DND-41 (cell line): ENCODE data around the gene DOP1A.

ENCODE experiments used
- EZH2 ChIP-seq: IDR thresholded peaks from 3 replicates; pipeline ENCODE4 v1.6.1; 2012; ENCODE audit warnings: borderline replicate concordance, low read depth, mild to moderate bottlenecking, moderate library complexity, low read length, inconsistent platforms; ENCODE audit not compliant: severe bottlenecking
- TF ChIP-seq, protein P1 (sequence below): IDR thresholded peaks from 2 replicates; pipeline ENCODE4 v1.5.1; 2012; ENCODE audit warnings: borderline replicate concordance, low read length, moderate library complexity, mild to moderate bottlenecking; ENCODE audit not compliant: poor library complexity, severe bottlenecking; ENCODE audit errors: extremely low read depth

DNA sequence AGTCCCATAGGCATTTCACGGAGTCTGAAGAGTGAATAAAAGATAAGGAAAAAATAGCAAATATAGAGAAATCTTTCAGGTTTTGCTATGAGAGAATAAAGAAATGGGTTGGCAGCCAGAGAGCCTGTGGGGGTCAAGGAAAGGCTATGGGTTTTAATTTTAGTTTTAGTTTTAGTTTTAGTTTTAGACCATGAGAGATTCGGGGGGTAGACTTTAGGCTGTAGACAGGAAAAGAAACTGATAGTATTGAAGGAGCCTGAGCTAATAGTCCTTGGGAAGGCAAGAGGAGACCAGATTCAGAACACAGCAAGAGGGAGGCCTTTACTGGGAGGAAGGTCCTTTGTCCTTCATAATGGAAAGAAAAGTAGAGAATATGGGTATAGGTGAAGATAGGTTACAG lies 19.3 kb downstream of the DOP1A start:
- TF ChIP-seq, protein P1, sequence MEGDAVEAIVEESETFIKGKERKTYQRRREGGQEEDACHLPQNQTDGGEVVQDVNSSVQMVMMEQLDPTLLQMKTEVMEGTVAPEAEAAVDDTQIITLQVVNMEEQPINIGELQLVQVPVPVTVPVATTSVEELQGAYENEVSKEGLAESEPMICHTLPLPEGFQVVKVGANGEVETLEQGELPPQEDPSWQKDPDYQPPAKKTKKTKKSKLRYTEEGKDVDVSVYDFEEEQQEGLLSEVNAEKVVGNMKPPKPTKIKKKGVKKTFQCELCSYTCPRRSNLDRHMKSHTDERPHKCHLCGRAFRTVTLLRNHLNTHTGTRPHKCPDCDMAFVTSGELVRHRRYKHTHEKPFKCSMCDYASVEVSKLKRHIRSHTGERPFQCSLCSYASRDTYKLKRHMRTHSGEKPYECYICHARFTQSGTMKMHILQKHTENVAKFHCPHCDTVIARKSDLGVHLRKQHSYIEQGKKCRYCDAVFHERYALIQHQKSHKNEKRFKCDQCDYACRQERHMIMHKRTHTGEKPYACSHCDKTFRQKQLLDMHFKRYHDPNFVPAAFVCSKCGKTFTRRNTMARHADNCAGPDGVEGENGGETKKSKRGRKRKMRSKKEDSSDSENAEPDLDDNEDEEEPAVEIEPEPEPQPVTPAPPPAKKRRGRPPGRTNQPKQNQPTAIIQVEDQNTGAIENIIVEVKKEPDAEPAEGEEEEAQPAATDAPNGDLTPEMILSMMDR = no peak
- TF ChIP-seq EZH2 = no peak
